Eye (tissue), 1 donor: ENCODE data around the gene GALK2.
"Not testable (repeated sequence)": the region's sequence is repeated elsewhere in the genome, so short reads cannot be mapped to it uniquely, and the experiment has no call there.

ENCODE experiments used
- DNase-seq: peaks from one replicate; pipeline ENCODE4 v3.0.0-alpha.2; 2015

Gene GALK2

DNA sequence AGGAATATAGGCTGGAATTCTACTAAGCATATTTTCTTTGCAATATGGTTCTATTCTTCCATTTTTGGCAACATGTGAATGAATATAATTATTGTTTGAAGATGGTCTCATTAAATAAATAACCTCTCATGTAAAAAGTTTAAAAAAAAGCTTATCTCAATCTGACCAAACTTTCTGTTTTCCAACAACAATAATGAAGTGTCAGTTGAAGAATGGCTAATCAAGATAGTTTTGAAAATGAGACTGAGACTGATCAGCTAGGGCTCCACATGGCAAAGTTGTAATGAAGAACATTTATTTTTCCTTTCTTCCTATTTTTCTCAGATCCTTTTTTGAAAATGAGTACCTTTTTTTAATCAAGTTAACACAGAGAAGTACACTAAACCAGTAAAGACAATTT lies 117.4 kb downstream of the GALK2 start:
- no peak for DNase-seq

GRCh38 chr15:49288391-49288790 lies 118.3 kb downstream of the GALK2 start:
- DNase-seq = no peak

GRCh38 chr15:49290191-49290590 lies 120.1 kb downstream of the GALK2 start:
- peak; percentile 32 for DNase-seq

DNA sequence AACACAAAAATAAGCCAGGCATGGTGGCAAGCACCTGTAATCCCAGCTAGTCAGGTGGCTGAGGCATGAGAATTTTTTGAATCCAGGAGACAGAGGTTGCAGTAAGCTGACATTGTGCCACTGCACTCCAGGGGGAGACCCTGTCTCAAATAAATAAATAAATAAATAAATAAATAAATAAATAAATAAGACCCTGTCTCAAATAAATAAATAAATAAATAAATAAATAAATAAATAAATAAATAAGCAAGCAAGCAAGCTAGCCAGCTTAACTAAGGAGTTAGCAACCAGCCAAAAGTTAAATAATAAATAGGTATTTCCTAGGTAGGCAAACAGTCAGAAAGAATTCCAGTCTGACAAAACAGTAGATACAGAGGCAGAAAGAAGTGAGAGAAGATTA lies 123.9 kb downstream of the GALK2 start:
- DNase-seq = no peak

DNA sequence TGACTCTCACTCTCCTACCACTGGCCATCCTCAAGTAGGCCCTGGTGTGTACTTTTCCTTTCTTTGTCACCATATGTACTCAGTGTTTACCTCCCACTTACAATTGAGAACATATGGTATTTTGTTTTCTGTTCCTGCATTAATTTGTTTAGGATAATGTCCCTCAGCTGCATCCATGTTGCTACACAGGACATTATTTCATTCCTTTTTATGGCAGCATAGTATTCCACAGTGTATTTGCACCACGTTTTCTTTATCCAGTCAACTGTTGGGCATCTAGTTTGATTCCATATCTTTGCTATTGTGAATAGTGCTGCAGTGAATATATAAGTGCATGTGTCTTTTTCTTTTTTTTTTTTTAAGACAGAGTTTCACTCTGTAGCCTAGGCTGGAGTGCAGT lies 126.2 kb downstream of the GALK2 start:
- DNase-seq = no peak

DNA sequence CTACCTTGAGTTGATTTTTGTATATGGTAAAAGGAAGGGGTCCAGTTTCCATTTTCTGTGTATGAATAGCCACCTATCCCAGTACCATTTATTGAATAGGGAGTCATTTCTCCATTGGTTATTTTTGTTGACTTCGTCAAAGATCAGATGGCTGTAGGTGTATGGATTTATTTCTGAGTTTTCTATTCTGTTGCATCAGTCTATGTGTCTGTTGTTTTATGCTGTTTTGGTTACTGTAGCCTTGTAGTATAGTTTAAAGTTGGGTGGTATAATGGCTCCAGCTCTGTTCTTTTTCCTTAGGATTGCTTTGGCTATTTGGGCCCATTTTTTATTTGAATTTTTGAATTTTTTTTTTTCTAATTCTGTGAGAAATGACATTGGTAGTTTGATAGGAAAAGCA lies 127.5 kb downstream of the GALK2 start:
- DNase-seq = no peak

DNA sequence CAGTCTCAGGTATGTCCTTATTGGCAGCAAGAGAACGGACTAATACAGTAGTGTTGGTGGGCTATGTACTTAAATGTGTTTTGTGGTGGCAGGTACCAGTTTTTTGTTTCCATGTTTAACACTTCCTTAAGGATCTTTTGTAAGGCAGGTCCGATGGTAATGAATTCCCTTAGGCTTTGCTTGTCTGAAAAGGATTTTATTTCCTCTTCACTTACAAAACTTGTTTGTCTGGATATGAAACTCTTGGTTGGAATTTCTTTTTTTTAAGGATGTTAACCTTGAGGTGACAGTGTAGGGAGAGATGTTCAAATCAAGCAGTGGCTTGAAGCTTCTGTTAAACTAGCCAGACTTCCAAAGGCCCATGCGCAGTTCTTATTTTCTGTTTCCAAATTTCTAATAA lies 130.8 kb downstream of the GALK2 start:
- no peak for DNase-seq

- DNase-seq = no peak
These were observed 131.5 kb downstream of the GALK2 start for GRCh38 chr15:49301562-49301961.

- DNase-seq = no peak
These were observed 133.0 kb downstream of the GALK2 start for GRCh38 chr15:49303003-49303402.

DNA sequence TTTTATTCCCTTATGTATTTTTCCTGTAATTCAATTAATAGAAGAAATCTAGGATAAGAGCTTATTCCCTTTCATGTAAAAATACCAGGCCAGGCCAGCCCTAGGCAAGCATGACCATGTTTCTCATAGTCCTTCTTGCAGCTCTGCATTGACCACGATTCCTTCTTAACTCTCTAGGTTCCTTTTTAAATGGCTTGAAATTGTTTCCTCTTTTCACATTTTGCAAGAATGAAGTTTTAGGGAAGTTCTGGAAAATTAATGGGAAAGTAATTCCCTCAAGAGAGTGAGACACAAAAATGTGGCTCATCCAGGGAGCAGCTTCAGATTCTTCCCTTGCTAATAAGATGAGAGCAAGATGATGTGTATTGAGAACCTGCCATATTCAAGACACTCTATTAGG lies 136.5 kb downstream of the GALK2 start:
- DNase-seq = no peak

- no peak for DNase-seq
These were observed 138.6 kb downstream of the GALK2 start for GRCh38 chr15:49308686-49309085.

DNA sequence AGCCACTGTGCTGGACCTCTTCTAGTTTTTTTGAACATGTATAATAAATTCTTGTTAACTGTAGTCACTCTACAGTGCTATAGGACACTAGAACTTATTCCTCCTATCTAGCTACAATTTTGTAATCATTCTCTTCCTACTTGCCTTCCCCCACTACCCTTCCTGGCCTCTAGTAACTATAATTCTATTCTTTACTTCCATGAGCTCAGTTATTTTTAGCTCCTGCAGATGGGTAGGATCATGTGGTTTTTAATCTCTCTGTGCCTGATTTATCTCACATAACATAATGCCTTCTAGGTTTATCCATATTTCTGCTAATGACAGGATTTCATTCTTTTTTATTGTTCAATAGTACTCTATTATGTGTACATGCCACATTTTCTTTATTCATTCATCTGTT lies 139.8 kb downstream of the GALK2 start:
- no peak for DNase-seq

DNA sequence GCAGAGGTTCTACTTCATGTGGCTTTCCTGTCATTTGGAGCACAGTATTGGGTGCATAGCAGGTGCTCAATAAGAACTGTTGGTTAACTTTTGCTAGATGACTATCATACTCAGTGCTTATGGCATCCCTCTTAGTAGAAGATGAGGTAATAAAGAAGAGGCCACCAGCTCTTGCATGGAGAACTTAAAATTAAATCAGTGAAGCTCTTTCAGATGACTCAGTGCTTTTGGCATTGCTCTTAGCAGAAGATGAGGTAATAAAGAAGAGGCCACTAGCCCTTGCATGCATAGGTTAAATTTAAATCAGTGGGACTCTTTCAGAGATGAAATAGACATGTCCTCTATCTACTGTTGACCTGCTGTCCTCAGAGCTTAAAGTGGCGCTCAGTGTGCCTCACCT lies 143.6 kb downstream of the GALK2 start:
- peak; percentile 7 for DNase-seq

- DNase-seq = peak; percentile 16
These were observed 144.7 kb downstream of the GALK2 start for GRCh38 chr15:49314716-49315115.

- DNase-seq = peak; percentile 70
These were observed 145.4 kb downstream of the GALK2 start for GRCh38 chr15:49315391-49315823.

DNA sequence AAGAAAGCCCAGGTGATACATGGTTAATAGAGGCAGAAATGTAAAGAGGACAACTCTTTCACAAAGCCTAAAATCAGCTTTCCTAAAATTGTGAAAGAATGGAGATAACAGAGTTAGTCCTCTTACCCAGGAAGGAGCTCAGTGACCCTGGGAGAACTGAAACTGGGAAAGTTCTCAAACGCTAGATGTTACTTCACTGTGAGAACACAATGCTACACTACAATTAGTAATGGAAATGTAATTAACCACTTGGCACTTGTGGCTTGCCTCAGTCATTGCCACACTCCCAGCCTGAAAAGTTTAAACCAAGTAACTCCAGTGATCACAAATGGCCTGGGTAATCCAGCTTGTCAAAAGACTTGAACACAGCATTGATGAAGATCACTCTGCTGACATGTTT lies 150.3 kb downstream of the GALK2 start:
- no peak for DNase-seq

DNA sequence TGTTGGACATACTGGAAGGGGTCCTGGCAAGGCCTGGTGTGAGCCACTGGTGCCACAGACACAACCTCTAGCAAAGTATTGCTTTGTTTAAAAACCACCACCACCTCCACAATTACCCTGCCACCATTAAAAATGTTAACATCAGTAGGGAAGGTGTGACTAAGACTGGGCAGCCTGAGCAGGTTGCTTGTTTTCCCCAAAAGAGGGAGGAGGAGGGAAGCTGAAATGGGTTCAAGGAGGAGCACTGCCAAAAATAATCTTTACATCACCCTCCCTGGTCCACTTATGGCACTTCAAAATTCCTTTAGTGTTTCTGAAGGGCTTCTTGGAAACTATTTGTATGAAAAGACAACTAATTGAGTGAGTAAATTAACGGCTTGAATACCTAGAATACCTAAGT lies 153.2 kb downstream of the GALK2 start:
- DNase-seq = no peak

GRCh38 chr15:49327927-49328326 lies 157.9 kb downstream of the GALK2 start:
- DNase-seq = no peak

DNA sequence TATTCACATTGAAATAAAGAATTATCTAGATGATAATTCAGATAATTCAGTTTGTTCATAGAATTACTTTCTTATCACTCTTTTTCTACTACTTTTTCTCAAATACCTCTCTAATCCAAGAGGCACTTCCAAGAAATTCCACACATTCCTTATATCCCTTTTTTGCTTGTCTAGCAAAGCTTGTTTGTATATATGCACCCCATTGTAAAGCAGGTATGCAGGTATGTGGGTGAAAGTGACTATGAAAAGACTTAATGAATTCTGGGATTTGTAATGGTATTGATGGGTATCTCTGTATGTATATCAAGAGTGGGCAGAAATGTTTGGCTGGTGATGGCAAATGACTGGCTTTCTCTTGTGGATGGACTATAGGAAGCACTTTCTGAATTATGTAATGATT lies 158.9 kb downstream of the GALK2 start:
- DNase-seq = no peak

- DNase-seq = no peak
These were observed 160.1 kb downstream of the GALK2 start for GRCh38 chr15:49330166-49330565.

DNA sequence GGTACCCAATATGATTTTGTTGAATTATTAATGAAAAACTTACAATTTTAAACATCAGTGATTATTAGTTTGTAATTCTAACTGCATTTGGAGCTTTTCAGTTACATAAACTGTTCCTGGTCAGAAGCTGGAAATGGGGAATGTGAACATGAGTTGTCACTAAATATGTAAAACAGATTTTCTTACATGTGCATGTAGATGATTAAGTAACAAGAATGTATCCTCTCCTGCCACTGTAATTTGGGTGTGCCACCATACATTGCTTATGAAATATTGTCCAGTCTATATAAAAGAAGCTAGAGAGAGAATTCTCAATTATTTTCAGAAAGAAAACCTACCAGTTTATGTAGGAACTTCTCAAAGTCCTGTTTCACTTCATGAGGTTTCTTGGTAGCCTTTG lies 161.4 kb downstream of the GALK2 start:
- DNase-seq = no peak

DNA sequence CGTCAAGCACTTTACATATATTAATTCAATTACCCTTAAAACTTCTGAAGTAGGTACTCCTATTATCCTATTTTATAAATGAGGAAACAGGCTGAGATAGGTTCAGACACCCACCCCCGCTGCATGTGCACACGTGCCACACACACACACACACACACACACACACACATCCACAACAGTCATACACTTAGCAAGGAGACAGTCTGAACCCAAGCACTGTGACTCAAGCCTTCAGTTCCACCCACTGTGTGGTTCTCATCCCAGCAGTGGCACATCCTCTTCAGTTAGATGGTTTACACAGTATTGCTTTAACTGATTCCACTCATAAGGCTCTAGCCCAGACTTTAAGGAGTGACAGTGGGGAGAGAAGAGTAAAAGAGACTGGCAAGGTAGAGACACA lies 161.9 kb downstream of the GALK2 start:
- no peak for DNase-seq

DNA sequence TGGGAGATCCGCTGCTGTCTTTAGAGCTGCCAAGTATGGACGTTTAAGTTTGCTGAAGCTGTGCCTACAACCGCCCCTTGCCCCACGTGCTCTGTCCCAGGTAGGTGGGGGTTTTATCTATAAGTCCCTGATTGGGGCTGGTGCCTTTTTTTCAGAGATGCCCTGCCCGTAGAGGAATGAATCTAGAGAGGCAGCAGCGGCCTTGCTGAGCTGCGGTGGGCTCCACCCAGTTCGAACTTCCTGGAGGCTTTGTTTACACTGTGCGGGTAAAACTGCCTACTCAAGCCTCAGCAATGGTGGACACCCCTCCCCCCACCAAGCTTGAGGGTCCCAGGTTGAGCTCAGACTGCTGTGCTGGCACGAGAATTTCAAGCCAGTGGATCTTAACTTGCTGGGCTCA lies 169.6 kb downstream of the GALK2 start:
- DNase-seq = no peak

DNA sequence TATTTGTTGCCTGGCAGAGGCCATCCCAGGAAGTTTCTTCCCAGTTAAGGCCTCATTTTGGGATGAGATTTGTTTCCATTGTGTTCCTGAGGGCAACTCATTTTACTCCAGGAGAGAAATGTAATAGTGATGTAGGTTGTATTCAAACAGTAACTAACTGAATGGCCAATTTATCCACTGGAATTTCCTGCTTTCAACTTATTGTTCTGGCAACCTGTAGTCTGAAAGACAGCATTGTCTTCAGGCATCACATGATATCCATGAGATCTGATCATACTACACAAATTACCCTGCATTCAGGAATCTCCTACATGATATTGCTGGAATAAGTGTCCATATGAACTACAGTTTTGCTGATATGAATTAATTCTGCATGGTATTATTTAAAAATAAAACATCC lies 173.5 kb downstream of the GALK2 start:
- no peak for DNase-seq

DNA sequence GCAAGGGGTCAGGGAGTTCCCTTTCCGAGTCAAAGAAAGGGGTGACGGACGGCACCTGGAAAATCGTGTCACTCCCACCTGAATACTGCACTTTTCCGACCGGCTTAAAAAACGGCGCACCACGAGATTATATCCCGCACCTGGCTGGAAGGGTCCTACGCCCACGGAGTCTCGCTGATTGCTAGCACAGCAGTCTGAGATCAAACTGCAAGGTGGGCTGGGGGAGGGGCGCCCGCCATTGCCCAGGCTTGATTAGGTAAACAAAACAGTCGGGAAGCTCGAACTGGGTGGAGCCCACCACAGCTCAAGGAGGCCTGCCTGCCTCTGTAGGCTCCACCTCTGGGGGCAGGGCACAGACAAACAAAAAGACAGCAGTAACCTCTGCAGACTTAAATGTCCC lies 184.4 kb downstream of the GALK2 start:
- not testable (repeated sequence) for DNase-seq

DNA sequence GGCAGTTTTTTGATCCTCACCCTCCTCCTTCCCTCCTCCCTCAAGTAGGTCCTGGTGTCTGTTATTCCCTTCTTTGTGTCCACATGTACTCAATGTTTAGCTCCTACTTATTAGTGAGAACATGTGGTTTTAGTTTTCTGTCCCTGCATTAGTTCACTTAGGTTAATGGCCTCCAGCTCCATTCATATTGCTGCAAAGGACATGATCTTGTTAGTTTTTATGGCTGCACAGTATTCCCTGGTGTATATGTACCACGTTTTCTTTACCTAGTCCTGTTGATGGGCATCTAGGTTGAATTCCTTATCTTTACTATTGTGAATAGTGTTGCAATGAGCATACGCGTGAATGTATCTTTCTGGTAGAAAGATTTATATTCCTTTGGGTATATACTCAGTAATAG lies 191.3 kb downstream of the GALK2 start:
- DNase-seq = no peak
